Occipital lobe (tissue), 2 donors: ENCODE measurements around the gene SERINC2. TPM values are rescaled to one million over a fixed set of nuclear protein-coding genes. Genes with fewer than 3 reads are reported as not detected.

Source experiments
- DNase-seq: peaks from one replicate; lab custom pipeline; 2025; lab: John Stamatoyannopoulos, UW
- total RNA-seq: library from RNA; depleted of rRNA; stranded (reverse); fragments of >200 nt; gene quantifications from one replicate; pipeline ENCODE4 v1.2.3, GENCODE V29; 2014

Gene SERINC2
- total RNA-seq, result 1.7 TPM

DNA sequence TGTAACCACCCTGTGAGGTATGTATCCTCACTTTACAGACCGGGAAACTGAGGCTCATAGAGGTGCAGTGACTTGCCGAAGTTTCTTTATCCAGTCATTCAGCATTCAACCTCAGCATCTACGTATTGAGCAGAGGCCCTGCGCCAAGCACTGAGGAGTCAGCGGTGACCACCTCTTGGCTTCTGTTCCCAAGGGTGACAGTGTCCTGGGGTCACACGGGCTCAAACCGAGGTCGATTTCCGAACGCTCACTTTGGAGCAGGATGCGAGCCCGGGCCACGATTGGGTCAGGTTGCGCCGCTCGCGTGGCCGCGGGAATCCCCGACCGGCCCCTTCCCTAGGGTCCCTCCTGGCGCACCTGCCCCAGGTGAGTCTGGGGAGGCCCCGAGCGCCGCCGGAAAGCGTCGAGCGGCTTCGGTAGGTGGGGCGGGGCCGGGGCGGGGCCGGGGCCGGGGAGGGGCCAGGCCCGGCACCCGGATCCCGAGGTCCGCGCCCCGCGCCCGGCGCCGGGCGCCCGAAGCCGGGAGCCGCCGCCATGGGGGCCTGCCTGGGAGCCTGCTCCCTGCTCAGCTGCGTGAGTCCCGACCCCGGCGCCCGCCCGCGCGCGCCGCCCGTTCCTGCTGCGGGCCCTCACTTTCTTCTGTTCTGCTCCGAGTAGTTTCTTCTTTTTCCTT lies at the start of gene SERINC2:
SERINC2 (plus strand) TSS at position 482 of the 673 bp plus-strand sequence; CDS start at position 535, 53 bp downstream.
- no peak for DNase-seq

DNA sequence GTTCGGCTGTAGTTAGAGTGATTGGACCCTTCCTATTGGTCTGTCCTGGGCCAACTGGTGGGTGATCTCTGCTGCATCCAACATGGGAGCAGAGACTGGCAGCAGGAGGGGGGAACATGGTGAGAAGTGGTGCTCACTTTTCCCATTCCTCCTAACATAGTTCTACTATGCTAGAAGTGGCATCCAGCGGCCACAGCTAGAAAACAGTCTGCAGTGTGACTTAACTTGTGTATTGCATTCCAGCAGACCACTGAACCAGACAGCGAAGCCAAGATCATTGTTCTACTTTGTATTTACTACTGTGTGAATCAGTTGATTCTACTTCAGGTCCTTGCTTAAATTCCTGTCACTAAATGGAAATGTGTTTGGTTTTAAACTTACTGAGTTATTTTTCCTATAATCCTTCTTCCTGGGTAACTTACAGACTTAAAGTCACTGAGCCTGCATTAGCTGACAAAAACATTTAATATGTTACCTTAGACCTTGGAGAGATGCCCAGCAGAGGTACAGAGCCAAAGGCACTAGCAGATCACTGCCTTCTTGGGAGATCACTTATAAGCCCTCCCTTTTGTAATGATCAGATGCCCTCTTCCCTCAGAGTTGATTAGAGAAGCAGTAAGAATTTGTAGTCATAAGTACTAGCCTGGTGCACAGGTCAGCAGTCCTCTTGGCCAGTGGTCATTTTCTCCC lies 48.3 kb upstream of the SERINC2 start:
- no peak for DNase-seq

DNA sequence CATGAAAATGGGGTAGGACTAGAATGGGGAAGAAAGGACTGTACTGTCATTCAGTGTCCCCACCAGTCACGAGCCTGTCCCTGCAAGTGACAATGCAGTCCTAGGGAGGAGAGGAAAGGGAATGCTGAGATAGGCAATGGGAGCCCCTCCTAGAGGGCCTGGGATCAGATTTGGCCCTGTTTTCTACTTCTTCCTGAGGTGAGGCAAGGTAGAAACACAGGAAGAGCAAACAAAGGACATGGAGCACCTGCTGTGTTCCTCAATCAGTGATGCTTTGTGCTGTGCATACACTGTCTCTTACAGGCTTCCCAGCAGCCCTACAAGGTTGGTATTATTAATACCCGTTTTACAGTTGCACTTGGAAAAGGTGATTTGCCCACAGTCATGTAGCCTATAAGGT lies 46.2 kb upstream of the SERINC2 start:
- no peak for DNase-seq

DNA sequence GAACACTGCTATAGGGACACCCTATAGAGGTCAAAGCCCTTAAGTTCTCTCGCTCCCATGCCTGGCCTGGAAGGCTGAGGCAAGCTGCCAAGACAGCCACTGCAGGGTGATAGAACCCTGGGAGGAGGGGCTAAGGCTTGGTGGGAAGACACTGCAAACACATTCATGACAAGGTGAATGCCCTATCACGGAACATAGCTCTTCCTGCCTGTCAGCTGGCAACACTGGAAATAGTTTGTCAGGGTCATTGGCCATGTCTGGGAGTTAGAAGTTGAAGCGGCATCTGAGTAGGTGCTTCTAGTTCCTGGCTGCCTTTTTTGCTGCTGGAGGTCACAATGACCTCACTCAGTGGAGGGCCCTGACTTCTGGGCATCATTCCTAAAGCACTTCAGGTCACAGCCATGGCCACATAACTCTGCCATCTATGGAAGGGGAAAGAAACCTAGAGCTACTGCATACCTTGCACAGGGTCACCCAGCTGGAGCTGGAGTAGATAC lies 44.4 kb upstream of the SERINC2 start:
- no peak for DNase-seq

DNA sequence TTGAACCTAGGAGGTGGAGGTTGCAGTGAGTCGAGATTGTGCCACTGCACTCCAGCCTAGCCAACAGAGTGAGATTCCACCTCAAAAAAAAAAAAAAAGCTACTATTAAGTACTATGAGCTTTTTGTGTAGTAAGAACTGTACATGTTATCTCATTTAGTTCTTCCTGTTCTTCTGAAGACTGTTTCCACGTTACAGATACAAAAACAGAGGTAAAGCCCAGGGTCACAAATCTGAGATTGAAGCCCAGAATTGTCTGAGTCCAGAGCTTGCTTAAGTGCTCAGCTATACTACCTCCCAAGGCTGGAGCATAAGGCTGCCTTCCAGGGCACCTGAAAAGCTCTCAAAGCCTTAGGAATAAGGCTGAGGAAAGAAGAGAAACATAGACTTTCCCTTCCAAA lies 43.0 kb upstream of the SERINC2 start:
- DNase-seq, result no peak

DNA sequence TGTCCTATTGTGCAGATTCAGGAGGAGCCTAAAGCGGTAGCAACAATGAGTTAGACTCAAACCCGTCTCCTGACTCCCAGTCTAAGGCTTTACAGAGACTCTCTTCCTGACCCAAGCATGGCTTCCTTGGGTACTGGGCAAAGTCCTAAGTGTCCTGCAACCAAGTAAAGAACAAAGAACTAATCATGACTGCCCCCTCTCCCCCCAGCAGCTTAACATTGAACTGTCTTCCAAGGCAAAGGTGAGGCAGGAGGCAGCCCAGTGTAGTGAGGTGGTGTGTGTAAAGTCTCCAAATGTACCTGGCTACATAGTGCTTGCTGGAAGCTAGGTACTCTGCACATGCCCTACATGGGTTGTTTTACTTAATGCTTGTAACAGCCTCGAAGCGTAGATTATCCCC lies 42.4 kb upstream of the SERINC2 start:
- DNase-seq, result no peak

DNA sequence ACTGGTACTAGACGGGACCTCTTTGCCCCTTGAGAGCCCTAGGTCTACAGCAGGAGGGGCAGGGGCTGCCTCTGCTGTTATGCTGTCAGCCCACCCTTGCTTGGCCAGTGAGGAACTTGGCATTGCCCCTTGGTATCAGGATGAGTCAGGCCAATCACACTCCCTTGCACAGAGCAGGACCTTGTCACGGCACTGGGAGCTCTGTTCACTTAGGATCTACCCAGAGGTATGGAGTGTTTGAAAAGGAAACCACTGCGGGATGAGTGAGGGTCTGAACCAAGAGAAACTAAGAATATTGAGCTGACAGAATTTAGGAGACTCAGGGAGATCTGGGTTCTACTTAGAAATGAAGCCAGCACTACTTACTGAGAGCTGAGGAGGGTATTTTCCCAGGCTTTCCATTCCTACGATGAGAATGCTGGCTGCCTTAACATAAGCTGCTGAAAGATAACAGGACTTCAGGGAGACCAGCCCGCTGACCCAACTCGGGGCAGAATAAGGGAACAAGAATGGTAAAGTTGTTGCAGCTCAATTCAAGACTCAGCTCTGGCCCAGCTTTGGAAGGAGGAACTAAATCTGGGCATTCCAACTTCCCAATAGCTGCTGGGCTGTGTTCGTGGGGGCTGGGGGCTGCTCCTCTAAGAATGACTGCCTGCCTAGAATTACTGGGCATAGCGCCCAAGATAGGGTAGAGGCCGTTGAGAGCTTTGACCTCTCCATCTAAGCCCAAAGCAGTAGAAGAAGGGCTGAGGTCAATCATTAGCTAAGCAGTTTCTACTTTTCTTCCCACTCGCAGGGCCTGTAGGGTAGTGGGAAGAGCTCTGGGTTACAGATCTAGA lies 41.7 kb upstream of the SERINC2 start:
- peak; percentile 23 for DNase-seq

DNA sequence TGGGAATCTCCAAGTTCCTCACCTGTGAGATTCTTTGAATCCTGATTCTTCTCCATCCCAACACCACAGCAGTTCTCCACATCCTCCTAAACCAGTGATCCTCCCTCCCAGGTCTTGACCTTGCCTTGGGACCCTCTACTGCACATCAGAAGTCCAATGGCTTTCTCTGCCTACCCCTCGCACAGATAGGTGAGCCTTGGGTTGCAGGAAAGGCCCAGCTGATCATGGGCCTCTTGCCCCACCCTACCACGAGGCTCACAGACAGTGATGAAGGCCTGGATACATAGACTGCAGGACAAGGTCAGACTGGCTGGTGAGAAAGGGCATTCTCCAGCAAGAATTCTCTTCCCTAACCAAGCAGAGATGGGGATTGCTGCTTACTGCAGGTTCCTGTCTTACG lies 41.0 kb upstream of the SERINC2 start:
- no peak for DNase-seq

DNA sequence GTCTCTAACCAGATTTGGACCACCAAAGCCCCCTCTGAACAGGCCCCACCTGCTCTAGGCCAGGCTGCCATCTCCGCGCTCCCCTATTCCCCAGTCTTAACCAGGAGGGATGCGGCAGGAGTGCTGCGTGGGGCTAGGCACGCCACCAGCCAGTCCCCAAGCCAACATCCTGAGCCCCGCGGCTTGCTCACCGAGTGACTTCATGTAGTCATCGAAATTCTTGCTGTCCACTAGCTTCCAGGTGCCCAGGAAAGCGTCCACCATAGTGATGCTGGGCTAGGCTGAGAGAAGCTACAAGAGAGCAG lies 40.3 kb upstream of the SERINC2 start:
- DNase-seq, result no peak

DNA sequence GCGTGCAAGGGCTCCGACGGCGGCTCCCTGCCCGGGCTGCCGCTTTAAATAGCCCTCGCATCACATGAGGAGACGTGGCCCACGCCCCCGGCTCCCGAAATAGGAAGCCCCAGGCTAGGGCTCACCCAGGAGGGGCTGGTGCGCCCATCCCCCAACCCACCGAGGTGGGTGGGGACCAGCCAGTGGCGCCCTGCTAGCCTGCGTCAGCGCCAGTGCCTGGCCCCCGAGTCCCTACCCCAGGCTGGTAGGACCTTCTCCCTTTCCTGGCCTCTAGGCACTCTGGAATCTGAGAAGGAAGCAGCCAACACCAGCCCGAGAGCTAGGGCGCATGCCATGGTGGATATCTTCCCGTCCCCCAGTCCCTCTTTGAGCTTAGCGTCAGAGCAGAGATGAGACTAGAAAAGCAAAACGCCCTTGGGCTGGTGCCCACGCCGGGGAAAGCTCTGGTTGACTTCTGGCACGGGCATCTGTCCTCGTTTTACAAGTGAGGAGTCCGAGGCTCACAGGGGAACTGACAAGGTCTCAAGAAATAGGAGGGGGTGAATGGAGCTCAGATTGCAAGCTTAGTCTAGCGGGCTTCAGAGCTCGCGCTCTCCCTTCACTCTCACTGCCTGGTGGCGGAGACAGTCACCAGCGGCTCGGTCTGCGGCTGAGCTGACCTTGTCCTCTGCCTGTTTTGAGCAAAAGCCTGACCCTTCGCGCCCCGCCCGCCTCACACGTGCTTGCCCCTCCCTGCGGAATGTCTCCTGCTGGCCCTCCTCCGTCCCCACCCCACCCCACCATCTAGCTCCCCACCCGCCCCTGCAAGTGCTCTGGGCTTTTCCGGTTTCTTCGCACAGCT lies 39.7 kb upstream of the SERINC2 start, which contains the start of gene FABP3:
FABP3 (minus strand) TSS at position 21 of the 841 bp plus-strand sequence. CDS start 62 bp downstream, outside the sequence.
- DNase-seq, result peak; percentile 71

DNA sequence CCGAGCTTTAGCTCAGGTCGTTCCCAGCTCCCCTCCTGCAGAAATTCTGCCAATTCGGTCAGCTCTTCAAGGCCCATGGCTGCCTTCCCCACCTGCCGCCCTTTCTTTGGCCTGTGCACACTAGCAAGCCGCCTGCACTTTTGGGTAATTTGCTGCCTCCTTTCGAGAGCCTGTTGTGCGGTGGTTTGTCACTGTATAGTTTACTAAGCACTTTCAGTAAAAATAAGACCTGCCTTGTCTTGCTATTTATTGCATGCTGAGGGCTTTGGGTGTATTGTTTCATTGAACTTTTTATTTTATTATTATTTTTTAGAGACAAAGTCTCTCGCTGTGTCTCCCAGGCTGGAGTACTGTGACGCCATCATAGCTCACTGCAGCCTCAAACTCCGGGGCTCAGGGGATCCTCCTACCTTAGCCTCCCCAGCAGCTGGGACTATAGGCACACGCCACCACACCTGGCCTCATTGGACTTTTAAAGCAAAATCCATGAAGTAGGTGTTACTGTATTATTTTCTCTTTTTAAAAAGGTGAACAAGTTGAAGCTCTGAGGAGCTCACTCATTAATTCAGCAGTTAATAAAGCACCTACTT lies 39.0 kb upstream of the SERINC2 start:
- no peak for DNase-seq

DNA sequence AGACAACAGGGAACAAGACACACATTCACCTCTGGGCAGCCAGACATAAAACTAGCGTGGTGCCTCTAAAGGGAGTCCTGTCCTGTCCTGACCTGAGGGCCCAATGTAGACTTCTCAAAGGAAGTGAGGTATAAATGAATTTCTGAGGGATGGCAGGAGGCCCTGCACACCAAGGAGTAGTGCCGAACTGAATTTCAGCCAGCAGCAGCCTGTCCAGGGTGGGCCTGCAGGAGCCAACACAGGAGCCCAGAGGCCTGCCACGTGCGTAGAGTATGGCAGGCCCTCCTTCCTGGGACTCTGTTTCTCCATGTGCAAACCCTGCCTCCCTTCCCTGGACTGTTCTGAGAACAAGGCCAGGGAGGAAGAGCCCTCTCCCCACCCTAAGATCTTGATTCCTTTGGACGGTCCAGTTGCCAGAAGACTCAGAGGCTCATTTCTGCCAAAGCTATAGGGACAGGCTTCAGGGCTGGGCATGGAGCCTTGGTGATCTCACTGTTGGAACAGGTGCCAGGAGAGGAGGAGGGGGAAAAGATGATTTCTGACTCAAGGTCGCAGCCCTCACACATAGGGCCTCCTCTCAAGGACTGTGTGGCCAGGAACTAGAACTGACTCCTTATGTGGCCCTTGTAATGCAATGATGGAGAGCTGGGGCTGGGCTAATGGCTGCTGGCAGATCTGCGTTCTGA lies 38.4 kb upstream of the SERINC2 start:
- no peak for DNase-seq

DNA sequence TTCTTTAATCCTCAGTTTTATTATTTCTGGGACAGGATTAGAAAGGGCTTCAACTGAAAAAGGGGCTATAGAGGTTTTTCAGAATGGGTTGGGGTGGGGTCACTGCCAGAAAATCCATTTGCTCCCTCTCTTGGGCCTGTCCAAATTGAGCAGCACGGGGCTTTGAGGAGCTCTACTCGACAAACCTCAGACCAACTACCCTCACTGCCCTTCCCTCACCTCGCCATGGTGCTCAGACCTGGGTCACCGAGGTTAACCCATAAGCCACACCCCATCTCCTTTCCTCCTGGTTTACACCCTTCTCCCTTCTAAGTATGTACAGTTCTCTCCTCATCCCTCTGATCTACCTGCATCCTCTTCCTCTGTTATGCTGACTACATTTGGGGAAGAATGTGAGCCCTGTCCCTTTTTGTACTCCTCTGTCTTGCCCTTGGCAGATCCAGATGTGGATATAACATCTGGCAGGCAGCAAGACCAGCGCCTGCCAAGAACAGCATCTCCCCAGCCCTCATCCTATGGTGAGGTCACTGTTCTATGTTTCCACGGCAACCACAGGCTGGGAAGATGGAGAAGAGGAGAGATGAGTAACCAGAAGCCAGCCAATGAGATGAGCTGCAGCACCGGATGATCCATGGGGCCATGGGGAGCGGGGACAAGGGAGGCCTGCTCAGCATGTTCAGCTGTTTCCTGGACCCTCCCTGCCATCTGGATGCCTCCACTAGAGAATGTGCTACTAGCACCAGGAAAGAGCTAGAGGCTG lies 36.5 kb upstream of the SERINC2 start:
- peak; percentile 90 for DNase-seq

DNA sequence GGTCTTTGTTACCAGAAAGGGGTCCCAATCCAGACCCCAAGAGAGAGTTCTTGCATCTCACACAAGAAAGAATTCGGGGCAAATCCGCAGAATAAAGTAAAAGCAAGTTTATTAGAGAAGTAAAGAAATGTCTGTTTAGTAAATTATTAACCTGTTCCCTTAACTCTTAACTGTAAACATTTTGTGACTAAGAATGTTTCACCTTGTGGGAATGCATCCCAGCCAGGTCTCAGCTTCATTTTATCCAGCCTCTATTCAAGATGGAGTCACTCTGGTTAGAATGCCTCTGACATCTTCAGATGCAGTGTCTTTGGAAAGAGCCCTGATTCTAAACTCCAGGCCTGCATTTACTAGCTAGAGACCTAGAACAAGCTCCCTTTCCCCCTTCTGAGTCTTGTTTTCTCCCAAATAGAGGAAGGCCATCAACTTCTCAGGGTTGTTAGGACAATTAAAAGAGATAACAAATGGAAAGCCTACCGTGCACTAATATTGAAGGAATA lies 35.6 kb upstream of the SERINC2 start:
- DNase-seq, result no peak

DNA sequence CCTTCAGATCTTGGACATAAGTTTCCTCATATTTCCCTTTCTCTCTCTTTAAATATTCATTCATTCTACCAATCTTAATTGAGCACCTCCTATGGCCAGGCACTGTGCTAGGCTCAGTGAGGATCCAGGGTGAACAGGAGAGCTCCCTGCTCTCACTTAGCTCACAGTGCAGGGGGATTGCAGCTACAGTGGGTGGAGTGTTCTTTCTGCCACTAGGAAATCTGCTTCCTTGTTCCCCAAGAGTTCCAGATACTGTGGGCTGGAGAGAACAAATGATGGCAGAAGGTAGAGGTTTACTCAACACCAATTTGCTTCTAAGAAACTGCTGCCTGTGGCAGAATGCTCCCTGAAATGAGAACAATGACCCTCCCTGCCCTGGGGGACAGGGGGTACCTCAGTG lies 35.0 kb upstream of the SERINC2 start:
- DNase-seq, result no peak

DNA sequence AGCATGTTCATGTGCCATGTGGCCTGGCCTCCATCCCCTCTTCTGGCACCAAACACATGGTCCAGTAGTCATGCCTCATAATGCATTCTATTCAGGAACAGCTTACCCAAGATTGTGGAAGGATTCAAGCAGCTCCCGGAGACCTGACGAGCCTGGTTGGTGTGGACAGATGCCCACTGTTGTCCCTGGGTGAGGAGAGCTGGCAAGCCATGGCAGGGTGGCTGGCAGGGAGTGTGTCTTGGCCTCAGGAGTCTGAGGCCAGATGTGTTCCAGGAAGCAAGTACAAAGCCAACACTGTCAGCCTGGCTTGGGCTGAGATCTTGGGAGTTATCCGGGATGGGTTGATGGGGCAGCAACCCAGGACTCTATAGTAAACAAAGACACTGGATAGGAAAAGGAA lies 32.8 kb upstream of the SERINC2 start:
- no peak for DNase-seq

DNA sequence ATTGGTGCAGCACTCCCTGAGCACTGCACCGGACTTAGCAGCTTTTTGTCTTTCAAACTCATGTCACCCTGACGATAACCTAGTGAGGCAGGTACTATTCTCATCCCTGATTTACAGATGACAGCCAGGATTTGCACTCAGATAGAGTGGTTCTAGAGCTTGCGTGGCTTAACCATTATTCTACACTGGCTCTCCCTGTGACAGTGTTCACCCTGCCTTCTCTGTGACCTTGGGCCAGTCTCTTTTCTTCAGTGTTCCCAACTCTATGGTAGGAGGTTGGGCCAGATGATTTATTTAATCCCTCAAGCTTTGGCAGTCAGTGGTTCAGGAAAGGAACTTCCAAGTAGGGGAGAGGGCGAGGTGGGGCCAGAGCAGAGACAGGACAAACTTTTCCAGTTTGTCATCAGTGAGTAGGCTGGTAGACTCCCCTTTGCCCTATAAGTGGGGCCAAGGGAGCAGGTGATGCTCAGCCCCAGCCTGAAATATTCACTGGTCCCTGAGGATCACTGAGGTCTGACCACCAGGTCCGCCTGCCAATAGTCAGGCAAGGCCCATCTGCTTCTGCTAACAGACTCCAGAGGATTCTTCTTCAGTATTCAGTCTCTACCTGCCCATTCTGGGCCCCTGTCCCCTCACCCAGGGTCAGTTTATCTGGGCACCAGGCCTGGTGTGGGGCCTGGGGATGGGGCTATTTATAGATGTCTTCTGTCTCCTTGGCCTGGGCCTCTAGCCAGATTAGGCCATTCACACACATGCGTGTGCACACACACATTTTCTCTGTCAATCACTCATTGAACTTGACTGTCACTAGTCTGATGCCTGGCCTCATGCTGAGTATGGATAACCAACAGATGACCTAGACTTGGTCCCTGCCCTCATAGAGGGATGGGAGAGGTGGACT lies 31.4 kb upstream of the SERINC2 start:
- no peak for DNase-seq

DNA sequence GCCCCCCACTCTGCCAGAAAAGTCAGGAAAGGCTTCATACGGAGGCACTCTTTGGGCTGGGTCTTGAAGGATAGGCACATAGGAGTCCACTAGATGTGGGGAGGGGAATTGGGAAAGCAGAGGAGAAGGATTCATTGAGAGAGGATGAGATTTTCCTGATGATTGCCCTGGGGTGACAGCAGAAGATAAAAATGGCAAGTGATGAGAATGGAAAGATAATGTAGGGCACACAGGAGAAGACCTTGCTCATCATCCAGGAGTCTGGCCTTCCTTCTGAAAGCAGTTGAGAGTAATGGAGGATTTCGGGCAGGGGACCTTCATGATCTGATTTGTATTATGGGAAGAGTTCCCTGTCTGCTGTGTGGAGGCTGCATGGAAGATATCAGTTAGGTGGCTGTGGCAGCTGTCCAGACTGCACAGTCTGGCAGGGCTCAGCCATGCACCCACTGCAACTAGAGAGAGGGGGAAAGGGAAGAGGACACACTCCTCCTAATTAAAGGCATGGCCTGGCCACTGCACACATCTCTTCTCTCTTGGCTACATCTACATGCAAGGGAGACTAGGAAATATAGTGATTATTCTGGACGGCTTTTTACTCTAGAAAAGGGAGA lies 30.5 kb upstream of the SERINC2 start:
- peak; percentile 23 for DNase-seq
